Measurements from ENCODE around the gene ENTPD8.

The ENTPD8 gene

GRCh38 chr9:137461663-137462395, 20.7 kb upstream of the ENTPD8 start:
- TF ChIP-seq, protein P1, sequence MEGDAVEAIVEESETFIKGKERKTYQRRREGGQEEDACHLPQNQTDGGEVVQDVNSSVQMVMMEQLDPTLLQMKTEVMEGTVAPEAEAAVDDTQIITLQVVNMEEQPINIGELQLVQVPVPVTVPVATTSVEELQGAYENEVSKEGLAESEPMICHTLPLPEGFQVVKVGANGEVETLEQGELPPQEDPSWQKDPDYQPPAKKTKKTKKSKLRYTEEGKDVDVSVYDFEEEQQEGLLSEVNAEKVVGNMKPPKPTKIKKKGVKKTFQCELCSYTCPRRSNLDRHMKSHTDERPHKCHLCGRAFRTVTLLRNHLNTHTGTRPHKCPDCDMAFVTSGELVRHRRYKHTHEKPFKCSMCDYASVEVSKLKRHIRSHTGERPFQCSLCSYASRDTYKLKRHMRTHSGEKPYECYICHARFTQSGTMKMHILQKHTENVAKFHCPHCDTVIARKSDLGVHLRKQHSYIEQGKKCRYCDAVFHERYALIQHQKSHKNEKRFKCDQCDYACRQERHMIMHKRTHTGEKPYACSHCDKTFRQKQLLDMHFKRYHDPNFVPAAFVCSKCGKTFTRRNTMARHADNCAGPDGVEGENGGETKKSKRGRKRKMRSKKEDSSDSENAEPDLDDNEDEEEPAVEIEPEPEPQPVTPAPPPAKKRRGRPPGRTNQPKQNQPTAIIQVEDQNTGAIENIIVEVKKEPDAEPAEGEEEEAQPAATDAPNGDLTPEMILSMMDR (IDR thresholded peaks at IDR 0.05; ENCODE audit: control insufficient read depth, extremely low read depth, insufficient read depth): no peak
- H3K4me3 ChIP-seq (ENCODE audit: low read depth, low read length): no peak overlapping the region
- DNase-seq (ENCODE audit: low read depth): no peak

DNA sequence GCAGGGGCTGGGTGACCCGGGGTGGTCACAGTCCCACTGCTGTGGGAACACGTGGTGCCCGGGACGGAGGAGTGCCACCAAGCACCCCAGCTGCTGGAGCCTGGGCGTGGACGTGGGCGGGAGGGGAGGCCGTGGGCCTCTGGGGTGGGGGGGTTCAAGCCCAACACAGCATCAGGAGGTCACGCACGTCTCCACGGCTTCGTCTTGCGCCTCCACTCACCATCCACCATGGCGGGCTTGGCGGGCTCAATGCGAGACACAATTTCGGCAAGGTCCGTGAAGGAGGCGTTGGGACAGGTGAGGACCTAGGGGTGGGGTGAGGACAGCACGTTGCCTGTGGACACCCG, 20.1 kb upstream of the ENTPD8 start:
- no peak for DNase-seq (ENCODE audit: low read depth)
- TF ChIP-seq, protein P1 (IDR thresholded peaks at IDR 0.05; ENCODE audit: control insufficient read depth, extremely low read depth, insufficient read depth): no peak
- no peak overlapping the region for H3K4me3 ChIP-seq (ENCODE audit: low read depth, low read length)

DNA sequence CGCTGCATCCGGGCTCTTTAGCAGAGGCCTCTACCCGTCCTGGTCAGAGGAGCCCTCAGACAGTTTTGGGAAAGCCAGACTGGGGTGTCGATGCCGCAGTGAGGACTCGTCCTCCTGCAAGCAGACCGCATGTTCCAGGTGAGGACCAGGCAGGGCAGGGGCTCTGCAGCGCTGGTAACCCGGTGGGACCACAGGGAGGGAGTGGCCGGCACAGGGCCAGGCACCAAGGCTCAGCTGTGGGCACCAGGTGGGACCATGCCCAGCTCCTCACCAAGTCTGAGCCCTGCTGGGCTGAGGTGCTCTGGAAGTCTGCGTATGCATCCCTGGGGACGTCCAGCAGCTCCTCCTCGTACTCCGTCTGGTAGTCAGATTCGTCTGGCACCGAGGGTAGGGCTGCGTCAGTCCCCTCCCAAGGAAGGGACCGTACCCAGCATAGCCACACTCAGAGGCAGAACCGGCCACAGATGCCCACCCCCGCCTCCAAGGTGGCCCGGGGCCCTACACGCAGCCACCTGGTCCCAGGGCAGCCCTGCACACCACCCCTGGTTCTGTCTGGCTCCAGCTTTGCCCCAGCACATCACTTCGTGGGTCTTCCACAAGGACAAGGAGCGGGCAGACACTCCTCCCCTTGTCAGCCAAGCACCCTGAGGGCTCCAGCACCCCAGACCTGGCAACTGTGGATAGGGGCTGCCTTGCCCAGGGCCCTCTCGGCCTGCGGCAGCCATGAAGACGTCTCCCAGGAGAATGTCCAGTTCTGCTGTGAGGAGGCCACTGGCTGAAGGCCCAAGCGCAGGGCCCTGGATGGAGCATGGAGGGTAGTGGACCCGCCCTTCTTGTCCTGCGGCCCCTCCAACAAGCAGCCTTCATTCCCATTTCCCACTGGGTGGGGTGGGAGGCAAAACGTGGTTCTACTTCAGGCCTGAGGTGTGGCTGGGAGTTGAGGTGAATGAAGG, 19.5 kb upstream of the ENTPD8 start:
- TF ChIP-seq, protein P1 (IDR thresholded peaks at IDR 0.05; ENCODE audit: control insufficient read depth, extremely low read depth, insufficient read depth): no peak
- H3K4me3 ChIP-seq (ENCODE audit: low read depth, low read length): no peak overlapping the region
- DNase-seq (ENCODE audit: low read depth): no peak

GRCh38 chr9:137459601-137460362, 18.6 kb upstream of the ENTPD8 start:
- TF ChIP-seq, protein P1 (IDR thresholded peaks at IDR 0.05; ENCODE audit: control insufficient read depth, extremely low read depth, insufficient read depth): no peak
- no peak for DNase-seq (ENCODE audit: low read depth)
- peak overlapping the region; percentile 11; the same call in 1 of the 2 replicates for H3K4me3 ChIP-seq (ENCODE audit: low read depth, low read length)

DNA sequence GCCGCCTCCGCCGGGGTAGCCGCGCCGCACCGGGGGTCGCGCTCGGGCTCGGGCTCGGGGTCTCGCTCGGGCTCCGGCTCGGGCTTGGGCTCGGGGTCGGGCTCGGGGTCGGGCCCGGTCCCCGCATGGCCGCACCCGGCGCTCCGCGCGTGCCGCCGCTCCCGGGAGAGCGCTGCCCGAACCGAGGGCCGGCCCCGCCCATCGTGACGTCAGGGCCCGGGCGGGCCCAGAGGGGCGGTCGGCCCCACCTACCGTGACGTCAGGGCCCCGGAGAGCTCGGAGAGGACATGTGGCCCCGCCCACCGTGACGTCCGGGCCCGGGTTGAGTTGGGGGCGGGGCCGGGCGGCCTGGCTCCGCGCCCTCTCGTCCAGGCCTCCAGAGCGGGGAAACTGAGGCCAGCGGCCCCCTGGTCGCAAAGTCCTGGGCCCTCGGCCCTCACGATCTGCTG, 18.0 kb upstream of the ENTPD8 start, which contains the start of gene NSMF:
Gene NSMF (minus strand): TSS at position 183 of the 449 bp plus-strand sequence. CDS start 232 bp downstream, outside the sequence.
- TF ChIP-seq, protein P1 (IDR thresholded peaks at IDR 0.05; ENCODE audit: control insufficient read depth, extremely low read depth, insufficient read depth): no peak
- DNase-seq (ENCODE audit: low read depth): peak; percentile 41
- H3K4me3 ChIP-seq (ENCODE audit: low read depth, low read length): peak within 1 kb of the TSS; percentile 69
